GM10266 (cell line): ENCODE results near the gene C3orf20.

Experiments used
- DNase-seq: peaks from one replicate; pipeline ENCODE4 v3.0.0; 2012; ENCODE audit errors: extremely low spot score
- TF ChIP-seq, protein P1 (sequence below): IDR thresholded peaks from 2 replicates; pipeline ENCODE4 v1.5.1; 2012; ENCODE audit warnings: mild to moderate bottlenecking, low read depth; ENCODE audit not compliant: control insufficient read depth, insufficient read depth; ENCODE audit errors: missing control alignments

The C3orf20 gene

DNA sequence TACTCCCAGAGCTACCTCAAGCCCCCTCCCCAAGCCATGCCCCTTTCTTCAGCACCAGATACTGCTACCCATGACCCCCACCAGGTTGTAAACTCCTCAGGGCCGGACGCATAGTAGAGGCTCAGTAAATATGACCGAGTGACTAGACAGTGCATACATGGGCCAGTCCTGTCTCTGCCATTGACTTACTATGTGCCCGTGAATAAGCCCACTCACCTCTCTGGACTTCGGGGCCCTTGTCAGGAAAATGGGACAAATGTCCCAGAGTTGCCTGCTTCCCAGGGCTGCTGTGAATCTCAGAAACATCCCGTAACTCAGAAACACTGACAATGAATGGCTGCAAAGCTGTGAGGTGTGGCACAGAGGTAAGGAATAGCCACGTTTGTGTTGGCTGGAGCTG lies 95.7 kb downstream of the C3orf20 start:
- DNase-seq: no peak
- TF ChIP-seq, protein P1, sequence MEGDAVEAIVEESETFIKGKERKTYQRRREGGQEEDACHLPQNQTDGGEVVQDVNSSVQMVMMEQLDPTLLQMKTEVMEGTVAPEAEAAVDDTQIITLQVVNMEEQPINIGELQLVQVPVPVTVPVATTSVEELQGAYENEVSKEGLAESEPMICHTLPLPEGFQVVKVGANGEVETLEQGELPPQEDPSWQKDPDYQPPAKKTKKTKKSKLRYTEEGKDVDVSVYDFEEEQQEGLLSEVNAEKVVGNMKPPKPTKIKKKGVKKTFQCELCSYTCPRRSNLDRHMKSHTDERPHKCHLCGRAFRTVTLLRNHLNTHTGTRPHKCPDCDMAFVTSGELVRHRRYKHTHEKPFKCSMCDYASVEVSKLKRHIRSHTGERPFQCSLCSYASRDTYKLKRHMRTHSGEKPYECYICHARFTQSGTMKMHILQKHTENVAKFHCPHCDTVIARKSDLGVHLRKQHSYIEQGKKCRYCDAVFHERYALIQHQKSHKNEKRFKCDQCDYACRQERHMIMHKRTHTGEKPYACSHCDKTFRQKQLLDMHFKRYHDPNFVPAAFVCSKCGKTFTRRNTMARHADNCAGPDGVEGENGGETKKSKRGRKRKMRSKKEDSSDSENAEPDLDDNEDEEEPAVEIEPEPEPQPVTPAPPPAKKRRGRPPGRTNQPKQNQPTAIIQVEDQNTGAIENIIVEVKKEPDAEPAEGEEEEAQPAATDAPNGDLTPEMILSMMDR: no peak

DNA sequence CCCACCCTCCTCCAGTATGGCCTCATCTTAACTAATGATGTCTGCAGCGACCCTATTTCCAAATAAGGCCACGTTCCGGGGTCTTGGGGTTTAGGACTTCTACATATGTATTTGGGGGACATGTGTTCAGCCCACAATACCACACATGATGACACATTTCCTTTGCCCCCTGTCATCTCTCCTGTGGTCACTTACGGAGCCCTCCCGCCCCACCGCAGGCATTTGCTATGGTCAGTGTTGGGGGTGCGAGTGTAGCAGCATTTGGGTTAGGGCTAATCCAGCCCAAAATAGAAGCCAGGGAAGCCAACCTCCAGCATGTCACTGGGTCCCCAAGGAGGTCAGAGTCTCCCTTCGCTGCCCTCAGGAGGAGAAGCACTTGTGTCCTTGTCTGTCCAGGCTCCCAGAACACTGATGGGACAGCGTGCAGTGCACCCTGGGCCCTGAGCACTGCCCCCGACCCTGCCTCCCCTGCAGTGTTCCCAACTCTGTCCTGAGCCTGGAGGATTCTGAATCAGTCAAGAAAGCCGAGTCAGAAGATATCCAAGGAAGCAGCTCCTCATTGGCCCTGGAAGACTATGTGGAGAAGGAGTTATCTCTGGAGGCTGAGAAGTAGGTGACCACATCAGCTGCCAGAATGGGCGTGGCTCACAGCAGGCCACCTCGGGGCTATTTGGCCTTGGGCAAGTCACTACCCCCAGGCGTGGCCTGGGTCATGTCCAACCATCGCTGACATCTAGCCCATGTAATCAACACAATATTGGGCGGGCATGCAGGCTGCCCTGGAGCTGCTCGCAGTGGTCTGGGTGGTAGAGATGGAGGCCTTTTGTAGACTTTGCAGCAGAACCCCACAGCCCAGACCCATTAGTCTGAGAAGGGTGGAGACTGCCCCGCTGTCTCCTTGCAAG lies 96.9 kb downstream of the C3orf20 start:
- DNase-seq: no peak
- TF ChIP-seq, protein P1: no peak

- DNase-seq: no peak
- TF ChIP-seq, protein P1: no peak
Measured at GRCh38 chr3:14772533-14773138, 97.7 kb downstream of the C3orf20 start.

DNA sequence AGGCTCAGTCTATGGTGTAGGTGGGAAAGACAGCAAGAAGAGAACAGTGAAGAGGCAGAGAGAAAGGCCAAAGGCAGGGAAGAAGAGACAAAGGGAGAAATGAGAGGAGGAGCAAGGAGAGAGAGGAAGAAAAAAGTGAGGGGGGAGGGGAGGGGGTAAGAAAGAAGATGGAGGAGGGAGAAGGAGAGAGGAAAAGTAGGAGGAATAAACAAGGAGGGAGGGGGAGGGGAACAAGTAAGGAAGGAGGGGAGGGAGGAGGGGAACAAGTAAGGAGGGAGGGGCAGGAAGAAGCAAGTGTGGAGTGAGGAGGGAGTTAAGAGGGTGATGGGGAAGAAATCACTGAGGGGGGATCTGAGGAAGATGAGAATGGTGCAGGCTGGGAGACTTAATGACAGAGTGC lies 98.3 kb downstream of the C3orf20 start:
- TF ChIP-seq, protein P1: no peak
- DNase-seq: no peak

- no peak for DNase-seq
- TF ChIP-seq, protein P1: no peak
Measured at GRCh38 chr3:14773691-14774128, 98.8 kb downstream of the C3orf20 start.

DNA sequence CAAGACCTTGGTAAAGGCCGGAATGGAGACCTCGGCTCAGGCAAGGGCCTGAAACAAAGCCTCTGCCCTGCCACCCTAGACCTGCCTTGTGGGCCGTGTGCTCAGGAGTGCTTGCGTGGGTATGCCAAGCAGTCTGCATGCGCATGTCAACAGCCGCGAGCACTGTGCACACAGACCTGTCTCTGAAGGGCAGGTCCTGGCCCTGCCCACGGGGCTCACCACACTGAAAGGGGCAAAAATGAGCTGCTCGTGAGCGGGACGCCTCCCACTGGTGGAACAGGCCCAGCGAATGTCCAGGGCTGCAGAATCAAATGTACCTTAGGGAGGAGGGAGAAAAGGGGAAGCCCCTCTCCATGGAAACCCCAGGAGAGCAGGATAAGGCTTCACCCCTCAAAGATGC lies 99.5 kb downstream of the C3orf20 start:
- DNase-seq: no peak
- TF ChIP-seq, protein P1: no peak

DNA sequence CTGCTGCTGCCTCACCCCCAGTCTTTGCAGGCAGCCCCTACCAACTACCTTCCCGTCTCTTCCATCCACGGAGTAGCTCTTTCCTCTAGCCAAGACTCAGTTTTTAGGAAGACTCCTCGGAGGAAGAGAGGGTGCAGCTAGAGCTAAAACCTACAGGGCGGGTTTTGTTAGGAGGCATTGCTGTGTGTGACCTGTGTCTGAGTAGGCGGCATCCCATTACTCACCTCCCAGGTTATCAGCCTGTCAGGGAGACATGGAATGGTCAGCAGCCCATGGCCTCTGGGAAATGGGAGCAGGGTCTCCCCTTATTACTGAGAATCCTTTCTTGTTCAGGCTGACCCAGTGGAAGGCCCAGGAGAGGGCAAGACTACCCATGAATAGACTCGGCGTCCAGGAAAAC lies 100.1 kb downstream of the C3orf20 start:
- DNase-seq: no peak
- TF ChIP-seq, protein P1: no peak
